HepG2 (cell line): ENCODE results near the gene PKP3. TPM values are rescaled to one million over a fixed set of nuclear protein-coding genes. Genes with fewer than 3 reads are reported as not detected.

Experiments
- ARID2 ChIP-seq: sonication (generic); formaldehyde crosslinking; IDR thresholded peaks from 2 replicates; pipeline ENCODE4 v1.8.1; 2022; ENCODE audit warnings: mild to moderate bottlenecking, missing genetic modification reagents, borderline replicate concordance
- ATF3 ChIP-seq: sonication (generic); formaldehyde crosslinking; IDR thresholded peaks from 2 replicates; pipeline ENCODE4 v1.4.0; 2020; ENCODE audit warnings: missing genetic modification reagents
- NFAT5 ChIP-seq: sonication (generic); formaldehyde crosslinking; IDR thresholded peaks from 2 replicates; pipeline ENCODE4 v1.4.0; 2020; ENCODE audit warnings: missing genetic modification reagents
- ZHX1 ChIP-seq: sonication (generic); formaldehyde crosslinking; IDR thresholded peaks from 2 replicates; pipeline ENCODE4 v1.8.1; 2022; ENCODE audit warnings: low read depth, mild to moderate bottlenecking, missing genetic modification reagents
- ZNF496 ChIP-seq: sonication (generic); formaldehyde crosslinking; IDR thresholded peaks from 2 replicates; pipeline ENCODE4 v1.8.1; 2023; ENCODE audit warnings: mild to moderate bottlenecking, moderate library complexity, missing genetic modification reagents; ENCODE audit not compliant: insufficient replicate concordance
- ZNF614 ChIP-seq: IDR thresholded peaks from 2 replicates; pipeline ENCODE4 v1.6.1; 2018; ENCODE audit warnings: missing biosample characterization, missing genetic modification reagents, inconsistent platforms, borderline replicate concordance
- ZNF710 ChIP-seq: sonication (generic); formaldehyde crosslinking; IDR thresholded peaks from 2 replicates; pipeline ENCODE4 v1.5.0; 2020; ENCODE audit warnings: mild to moderate bottlenecking, missing genetic modification reagents, borderline replicate concordance
- polyA plus RNA-seq, 8 experiments: library from polyadenylated mRNA; depleted of rRNA in 3 of 8; stranded (reverse) in 7 of 8; unstranded in 1 of 8; fragments of >200 nt; fragmentation: Illumina TruSeq in 4 of 8; extraction: Trizol in 4 of 8; gene quantifications; 2 replicates each; pipeline versions ENCODE4 v1.2.1 to v1.2.3, GENCODE V29; 2011 to 2016; ENCODE audit warnings: low read depth in 4 of 8, missing spikeins in 1 of 8, mixed read lengths in 1 of 8; ENCODE audit not compliant: insufficient read depth in 1 of 8
- total RNA-seq, 5 experiments: library from RNA; depleted of rRNA; stranded (reverse); fragments of >200 nt; fragmentation: Illumina TruSeq; extraction: Trizol; gene quantifications; 2 replicates each; pipeline ENCODE4 v1.2.3, GENCODE V29; 2016; ENCODE audit warnings: low read depth in 1 of 5

The PKP3 gene
- total and polyA plus RNA-seq, 2 of the 13 experiments (the other 11 are each of a cell fraction or from before 2014, with no cell fraction given) = 18.0 to 28.7 TPM

GRCh38 chr11:420911-421321 lies 26.9 kb downstream of the PKP3 start (continued):
- TF ChIP-seq ZNF710 (CRISPR knock-in tag) (no peak), ARID2 (CRISPR knock-in tag) (no peak), ZHX1 (no peak), ATF3 (CRISPR knock-in tag) (no peak), ZNF614 (CRISPR knock-in tag) (no peak), NFAT5 (CRISPR knock-in tag) (no peak), ZNF496 (no peak)
- TF ChIP-seq, all 625 proteins: peak for 0
